Measurements from ENCODE around the gene TUBGCP3.

TUBGCP3 gene

GRCh38 chr13:112579310-112579843 lies 8.6 kb downstream of the TUBGCP3 start:
- Histone ChIP-seq H3K4me3 (ENCODE audit: low read length) (no peak overlapping the region), H3F3A (ENCODE audit: control insufficient read depth, insufficient read depth) (peaks cover 5% of the 10 kb centered on the region), H3K79me2 (ENCODE audit: control insufficient read depth, low read length) (peaks cover 98% of the 10 kb centered on the region), H3K9me2 (replicated peaks; ENCODE audit: control insufficient read depth, low read length) (no peaks in the 10 kb centered on the region), H3K4me2 (ENCODE audit: low read length) (no peak overlapping the region), H3K4me1 (ENCODE audit: control insufficient read depth, low read length) (peaks cover 31% of the 10 kb centered on the region), H3K27ac (ENCODE audit: low read depth, low read length) (no peak overlapping the region), H3K36me3 (ENCODE audit: control insufficient read depth, low read length) (peaks cover 26% of the 10 kb centered on the region), H4K20me1 (ENCODE audit: control insufficient read depth, insufficient read depth, low read depth, low read length) (peaks cover 17% of the 10 kb centered on the region; the same call in 1 of the 2 replicates), H3K27me3 (ENCODE audit: control insufficient read depth, low read length) (no peaks in the 10 kb centered on the region), H3K9me3 (ENCODE audit: control insufficient read depth, insufficient read depth, low read length) (no peaks in the 10 kb centered on the region)
- TF ChIP-seq EZH2phosphoT487 (IDR thresholded peaks at IDR 0.05; ENCODE audit: borderline replicate concordance, low read length), result no peak
- TF ChIP-seq, protein P1, sequence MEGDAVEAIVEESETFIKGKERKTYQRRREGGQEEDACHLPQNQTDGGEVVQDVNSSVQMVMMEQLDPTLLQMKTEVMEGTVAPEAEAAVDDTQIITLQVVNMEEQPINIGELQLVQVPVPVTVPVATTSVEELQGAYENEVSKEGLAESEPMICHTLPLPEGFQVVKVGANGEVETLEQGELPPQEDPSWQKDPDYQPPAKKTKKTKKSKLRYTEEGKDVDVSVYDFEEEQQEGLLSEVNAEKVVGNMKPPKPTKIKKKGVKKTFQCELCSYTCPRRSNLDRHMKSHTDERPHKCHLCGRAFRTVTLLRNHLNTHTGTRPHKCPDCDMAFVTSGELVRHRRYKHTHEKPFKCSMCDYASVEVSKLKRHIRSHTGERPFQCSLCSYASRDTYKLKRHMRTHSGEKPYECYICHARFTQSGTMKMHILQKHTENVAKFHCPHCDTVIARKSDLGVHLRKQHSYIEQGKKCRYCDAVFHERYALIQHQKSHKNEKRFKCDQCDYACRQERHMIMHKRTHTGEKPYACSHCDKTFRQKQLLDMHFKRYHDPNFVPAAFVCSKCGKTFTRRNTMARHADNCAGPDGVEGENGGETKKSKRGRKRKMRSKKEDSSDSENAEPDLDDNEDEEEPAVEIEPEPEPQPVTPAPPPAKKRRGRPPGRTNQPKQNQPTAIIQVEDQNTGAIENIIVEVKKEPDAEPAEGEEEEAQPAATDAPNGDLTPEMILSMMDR (IDR thresholded peaks at IDR 0.05; ENCODE audit: low read depth, low read length, poor library complexity, severe bottlenecking), result no peak

DNA sequence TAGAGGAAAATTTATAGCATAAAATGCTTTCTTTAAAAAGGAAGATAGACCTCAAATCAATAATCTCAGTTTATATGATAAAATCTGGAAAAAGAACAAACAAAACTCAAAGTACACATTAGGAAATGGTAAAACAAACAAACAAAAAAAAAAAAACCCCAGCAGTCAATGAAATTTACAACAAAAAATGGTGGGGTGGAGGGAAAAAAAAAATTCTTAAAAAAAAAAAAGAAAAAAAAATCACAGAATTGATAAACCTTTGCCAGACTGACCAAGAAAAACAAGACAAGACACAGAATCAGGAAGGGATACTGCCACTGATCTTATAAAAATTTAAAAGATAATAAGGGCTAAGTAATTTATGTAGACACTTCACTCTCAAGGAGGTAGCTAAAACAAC lies 11.2 kb downstream of the TUBGCP3 start:
- TF ChIP-seq, protein P1 (IDR thresholded peaks at IDR 0.05; ENCODE audit: low read depth, low read length, poor library complexity, severe bottlenecking), result no peak
- no peak for TF ChIP-seq EZH2phosphoT487 (IDR thresholded peaks at IDR 0.05; ENCODE audit: borderline replicate concordance, low read length)
- Histone ChIP-seq H4K20me1 (ENCODE audit: control insufficient read depth, insufficient read depth, low read depth, low read length) (peaks cover 17% of the 10 kb centered on the region; the same call in 1 of the 2 replicates), H3K36me3 (ENCODE audit: control insufficient read depth, low read length) (peaks cover 16% of the 10 kb centered on the region), H3K27ac (ENCODE audit: low read depth, low read length) (no peak overlapping the region), H3K4me3 (ENCODE audit: low read length) (no peak overlapping the region), H3K4me2 (ENCODE audit: low read length) (no peak overlapping the region), H3K9me3 (ENCODE audit: control insufficient read depth, insufficient read depth, low read length) (no peaks in the 10 kb centered on the region), H3K9me2 (replicated peaks; ENCODE audit: control insufficient read depth, low read length) (no peaks in the 10 kb centered on the region), H3K4me1 (ENCODE audit: control insufficient read depth, low read length) (peaks cover 25% of the 10 kb centered on the region), H3K27me3 (ENCODE audit: control insufficient read depth, low read length) (no peaks in the 10 kb centered on the region), H3K79me2 (ENCODE audit: control insufficient read depth, low read length) (peaks cover 98% of the 10 kb centered on the region), H3F3A (ENCODE audit: control insufficient read depth, insufficient read depth) (no peaks in the 10 kb centered on the region)

- H4K20me1 ChIP-seq (ENCODE audit: control insufficient read depth, insufficient read depth, low read depth, low read length), result peaks cover 22% of the 10 kb centered on the region; the same call in 1 of the 2 replicates
- no peak overlapping the region for H3K27ac ChIP-seq (ENCODE audit: low read depth, low read length)
- no peaks in the 10 kb centered on the region for H3K9me2 ChIP-seq (replicated peaks; ENCODE audit: control insufficient read depth, low read length)
- TF ChIP-seq, protein P1 (IDR thresholded peaks at IDR 0.05; ENCODE audit: low read depth, low read length, poor library complexity, severe bottlenecking), result no peak
- TF ChIP-seq EZH2phosphoT487 (IDR thresholded peaks at IDR 0.05; ENCODE audit: borderline replicate concordance, low read length), result no peak
- H3K4me2 ChIP-seq (ENCODE audit: low read length), result no peak overlapping the region
- H3K9me3 ChIP-seq (ENCODE audit: control insufficient read depth, insufficient read depth, low read length), result no peaks in the 10 kb centered on the region
- H3F3A ChIP-seq (ENCODE audit: control insufficient read depth, insufficient read depth), result no peaks in the 10 kb centered on the region
- no peaks in the 10 kb centered on the region for H3K27me3 ChIP-seq (ENCODE audit: control insufficient read depth, low read length)
- peaks cover 31% of the 10 kb centered on the region for H3K4me1 ChIP-seq (ENCODE audit: control insufficient read depth, low read length)
- H3K79me2 ChIP-seq (ENCODE audit: control insufficient read depth, low read length), result peaks cover 98% of the 10 kb centered on the region
- H3K4me3 ChIP-seq (ENCODE audit: low read length), result no peak overlapping the region
- H3K36me3 ChIP-seq (ENCODE audit: control insufficient read depth, low read length), result peaks cover 19% of the 10 kb centered on the region
Measured at GRCh38 chr13:112576191-112576590, 11.8 kb downstream of the TUBGCP3 start.

Measured in DOHH2 (cell line).